ENCODE measurements around the gene CYTH3.
A peak's percentile ranks its signal among the peaks of the same experiment; 100 is the strongest.
"Not testable (repeated sequence)": the region's sequence is repeated elsewhere in the genome, so short reads cannot be mapped to it uniquely, and the experiment has no call there.

The CYTH3 gene

DNA sequence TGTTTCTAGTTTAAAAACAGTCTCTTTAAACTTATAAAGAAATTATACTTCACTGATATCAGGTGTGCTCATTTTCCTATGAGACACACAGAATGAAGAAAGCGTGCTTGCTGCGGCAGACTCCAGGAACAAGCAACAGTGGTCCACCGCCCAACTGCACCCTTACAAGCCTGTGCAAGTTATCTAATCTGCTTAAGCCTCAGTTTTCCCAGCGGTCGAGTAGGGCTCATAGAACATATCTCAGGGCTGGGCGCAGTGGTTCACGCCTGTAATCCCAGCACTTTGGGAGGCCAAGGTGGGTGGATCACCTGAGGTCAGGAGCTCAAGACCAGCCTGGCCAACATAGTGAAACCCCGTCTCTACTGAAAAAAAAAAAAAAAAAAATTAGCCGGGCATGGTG is 43.1 kb downstream of the CYTH3 start:
- DNase-seq (ENCODE audit: low read depth in 2 of 2): not testable (repeated sequence)

DNA sequence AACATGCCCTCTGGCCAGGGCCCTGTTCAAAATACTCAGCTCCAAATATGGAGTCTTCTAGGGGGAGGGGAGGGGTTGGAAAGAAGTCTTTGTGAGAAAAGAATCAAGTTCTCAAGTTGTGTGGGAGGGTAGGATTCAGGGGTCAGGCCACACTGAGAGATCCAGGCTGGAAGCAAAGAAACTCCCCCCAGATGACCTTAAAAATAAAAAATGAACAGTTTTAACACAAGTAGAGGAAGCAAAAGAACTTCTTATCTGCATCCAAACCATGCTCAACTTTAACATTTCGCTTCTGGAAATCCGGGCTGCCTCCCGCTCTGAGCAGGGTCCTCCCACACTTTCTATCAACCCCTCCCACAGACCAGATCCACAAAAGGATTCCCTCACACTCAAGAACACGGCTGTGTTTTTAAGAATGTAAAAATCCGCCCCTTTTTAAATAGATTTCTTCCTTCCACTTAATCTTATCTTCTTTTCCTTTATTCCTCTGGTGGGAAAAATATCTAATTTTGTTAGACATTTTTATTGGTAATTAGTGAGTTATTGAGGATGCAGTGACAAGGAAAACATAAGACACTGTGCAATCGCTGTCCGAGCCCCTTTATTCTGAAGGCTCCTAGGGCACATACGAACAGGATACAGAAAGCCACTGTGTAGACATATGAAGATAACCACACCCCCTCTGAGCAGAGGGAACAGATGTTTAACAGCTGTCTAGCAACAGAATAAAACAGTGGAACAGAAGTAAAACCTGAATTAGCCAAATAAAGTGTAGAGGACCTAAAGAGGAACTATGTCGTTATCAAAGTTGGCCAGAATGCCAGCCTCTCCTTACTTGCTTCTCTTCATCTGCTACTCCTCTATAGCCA is 43.8 kb downstream of the CYTH3 start:
- no peak for DNase-seq (ENCODE audit: low read depth in 2 of 2)

DNA sequence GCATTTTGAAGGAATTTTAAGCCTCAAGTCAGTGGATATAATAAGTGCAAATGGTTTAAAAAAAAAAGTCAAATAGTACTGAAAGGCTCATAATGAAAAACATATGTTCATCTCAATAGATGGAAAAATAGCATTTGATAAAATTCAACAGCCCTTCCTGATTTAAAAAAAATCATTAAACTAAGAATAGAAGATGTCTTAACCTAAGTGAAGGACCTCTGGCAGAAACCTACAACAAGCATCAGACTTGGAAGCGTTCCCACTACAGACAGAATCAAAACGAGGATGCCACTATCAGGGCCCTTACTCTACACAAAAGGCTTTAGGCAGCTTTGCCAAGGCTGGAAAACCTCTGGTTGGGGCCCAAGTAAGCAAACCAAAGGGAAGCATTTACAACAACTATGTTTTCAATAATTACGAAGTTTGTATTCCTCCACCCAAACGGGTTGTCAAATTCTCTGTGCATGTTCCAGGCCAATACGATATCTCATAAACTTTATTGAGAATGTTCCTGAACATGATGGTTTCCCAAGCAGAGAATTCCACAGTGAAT is 45.1 kb downstream of the CYTH3 start:
- no peak for DNase-seq (ENCODE audit: low read depth in 2 of 2)

DNA sequence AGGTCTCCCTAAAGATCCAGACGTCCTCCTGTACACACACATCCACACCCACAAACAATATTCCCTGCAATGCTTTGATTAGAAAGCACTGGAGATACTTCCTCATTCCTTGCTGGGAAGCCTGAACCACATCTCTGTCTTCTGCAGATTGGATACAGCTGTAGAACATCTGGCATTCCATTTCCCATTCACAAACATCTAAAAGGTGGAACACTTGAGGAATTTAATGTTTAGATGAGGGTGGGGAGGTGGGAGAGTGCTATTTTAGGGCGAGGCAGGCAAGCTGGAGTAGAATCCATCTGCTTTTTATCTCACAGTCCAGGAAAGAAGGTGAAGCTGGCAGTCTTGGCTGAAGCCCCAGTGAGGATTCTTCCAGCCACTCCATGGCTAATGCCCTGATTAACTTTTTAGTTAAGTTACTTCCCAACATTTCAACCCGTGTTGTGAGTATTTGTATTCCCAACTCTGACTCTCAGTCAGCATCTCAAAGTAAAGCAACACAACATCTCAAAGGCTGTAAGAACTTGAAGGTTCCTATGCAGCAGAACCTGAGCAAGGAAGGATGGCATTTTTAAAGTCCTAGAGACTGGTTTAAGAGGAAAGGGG is 46.1 kb downstream of the CYTH3 start:
- DNase-seq (ENCODE audit: low read depth in 2 of 2): no peak

DNA sequence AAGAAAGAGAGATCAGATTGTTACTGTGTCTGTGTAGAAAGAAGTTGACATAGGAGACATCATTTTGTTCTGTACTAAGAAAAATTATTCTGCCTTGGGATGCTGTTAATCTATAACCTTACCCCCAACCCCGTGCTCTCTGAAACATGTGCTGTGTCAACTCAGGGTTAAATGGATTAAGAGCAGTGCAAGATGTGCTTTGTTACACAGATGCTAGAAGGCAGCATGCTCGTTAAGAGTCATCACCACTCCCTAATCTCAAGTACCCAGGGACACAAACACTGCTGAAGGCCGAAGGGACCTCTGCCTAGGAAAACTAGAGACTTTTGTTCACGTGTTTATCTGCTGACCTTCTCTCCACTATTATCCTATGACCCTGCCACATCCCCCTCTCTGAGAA is 49.0 kb downstream of the CYTH3 start:
- DNase-seq (ENCODE audit: low read depth in 2 of 2): not testable (repeated sequence)

DNA sequence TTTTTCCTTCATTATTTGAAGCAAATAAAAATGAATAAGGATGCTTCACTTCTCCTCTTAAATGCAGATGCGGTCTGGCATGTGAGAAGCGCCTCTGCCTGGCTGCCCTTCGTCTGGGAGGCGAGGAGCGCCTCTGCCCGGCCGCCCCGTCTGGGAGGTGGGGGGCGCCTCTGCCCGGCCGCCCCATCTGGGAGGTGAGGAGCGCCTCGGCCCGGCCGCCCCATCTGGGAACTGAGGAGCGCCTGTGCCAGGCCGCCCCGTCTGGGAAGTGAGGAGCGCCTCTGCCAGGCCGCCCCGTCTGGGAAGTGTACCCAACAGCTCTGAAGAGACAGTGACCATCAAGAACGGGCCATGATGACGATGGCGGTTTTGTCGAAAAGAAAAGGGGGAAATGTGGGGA is 49.4 kb downstream of the CYTH3 start:
- not testable (repeated sequence) for DNase-seq (ENCODE audit: low read depth in 2 of 2)

DNA sequence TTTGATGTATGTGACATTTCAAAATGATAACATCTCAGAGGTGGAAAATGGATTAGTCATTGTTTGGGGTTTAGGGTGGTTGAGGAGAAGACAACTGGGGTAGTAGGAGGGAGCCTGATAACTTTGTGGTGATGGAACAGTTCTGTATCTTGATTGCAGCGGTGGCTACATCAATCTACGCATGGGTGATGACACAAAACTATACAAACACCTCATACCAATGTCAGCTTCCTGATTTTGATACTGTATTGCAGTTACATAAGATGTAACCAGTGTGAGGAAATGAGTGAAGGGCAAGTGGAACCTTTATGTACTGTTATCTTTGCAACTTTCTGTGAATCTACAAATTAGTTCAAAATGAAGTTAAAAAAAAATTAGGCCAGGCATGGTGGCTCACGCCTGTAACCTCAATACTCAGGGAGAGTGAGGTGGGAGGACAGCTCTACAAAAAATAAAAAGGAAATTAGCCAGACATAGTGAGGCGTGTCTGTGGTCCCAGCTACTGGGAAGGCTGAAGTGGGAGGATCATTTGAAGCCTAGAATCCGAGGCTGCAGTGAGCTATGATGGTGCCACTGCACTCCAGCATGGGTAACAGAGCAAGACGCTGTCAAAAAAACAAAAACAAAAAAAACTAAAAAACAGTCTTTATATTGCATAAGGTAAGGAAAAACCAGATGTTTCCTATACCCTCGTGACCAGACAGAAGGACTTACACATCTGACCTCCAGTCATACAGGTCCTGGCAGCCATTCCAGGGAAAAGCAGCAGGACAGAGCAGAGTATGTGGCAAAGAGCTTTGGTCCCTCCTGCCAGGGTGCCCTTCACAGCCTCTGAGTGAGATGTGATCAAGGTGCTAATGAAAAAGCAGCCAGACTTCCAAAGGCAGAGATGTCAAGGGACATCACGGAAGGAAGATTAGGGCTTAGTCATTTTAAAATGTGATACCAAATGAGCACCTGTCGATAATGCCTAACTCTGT is 50.8 kb downstream of the CYTH3 start:
- DNase-seq (ENCODE audit: low read depth in 2 of 2): peak in 1 of 2 donors; percentile 25

DNA sequence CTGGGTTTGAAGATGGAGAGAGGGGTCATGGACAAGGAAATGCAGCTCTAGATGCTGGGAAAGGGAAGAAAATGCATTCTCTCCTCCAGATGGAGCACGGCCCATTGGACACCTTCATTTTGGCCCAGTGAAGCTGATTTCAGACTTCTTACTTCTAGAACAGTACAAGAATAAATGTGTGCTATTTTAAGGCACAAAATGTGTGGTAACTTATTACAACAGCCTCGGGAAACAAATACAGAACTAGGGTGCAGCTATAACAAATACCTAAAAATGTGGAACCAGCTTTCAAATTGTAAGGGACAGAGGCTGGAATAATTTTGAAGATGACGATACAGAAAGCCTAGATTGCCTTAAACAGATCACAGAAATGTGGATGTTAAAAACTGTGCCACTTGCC is 54.1 kb downstream of the CYTH3 start:
- no peak for DNase-seq (ENCODE audit: low read depth in 2 of 2)

DNA sequence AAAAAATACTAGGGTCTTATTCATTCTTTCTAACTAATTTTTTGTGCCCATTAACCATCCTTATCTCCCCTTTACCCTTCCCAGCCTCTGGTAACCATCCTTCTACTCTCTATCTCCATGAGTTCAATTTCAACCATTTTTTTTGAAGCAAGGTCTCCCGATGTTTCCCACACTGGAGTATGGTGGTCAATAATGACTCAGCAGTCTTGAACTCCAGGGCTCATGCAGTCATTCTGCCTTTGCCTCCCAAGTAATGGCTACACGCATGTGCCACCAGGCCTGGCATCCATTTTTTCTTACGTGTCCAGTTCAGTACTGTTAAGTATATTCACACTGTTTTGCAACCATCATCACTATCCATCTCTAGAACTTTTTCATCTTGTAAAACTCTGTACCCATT is 60.4 kb downstream of the CYTH3 start:
- DNase-seq (ENCODE audit: low read depth in 2 of 2): no peak

DNA sequence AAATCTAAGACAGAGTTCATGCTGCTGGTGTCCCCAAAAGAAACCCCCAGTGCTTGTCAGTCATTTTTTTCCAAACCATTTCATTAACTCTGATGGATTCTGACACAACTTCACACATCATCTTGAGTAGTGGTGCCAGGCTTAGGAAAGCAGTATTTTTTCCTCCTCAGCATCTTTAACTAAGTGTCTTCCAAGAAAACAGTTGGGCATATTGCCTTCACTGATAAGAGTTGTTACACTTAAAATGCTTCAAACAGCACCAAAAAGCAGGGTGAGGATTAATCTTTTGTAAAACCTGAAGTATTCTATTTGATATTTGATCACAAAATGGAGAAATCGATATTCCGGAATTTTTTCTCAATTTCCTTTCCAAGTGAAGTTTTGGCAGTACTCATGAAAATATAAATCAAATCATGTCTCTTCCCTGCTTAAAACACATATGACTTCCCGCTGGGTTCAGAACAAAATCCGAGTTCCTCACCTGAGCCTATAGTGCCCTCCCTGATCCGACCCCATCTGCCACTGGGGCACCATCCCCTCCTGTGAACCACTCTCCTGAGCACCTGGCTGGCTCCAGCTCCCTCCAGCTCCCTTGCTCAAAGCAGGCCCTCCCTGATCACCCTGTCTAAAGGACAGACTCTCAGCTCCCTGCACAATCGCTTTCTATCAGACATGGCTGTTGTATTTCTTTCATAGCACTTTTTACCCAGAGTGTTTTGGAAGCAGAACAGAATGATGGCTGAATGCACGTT is 61.6 kb downstream of the CYTH3 start:
- no peak for DNase-seq (ENCODE audit: low read depth in 2 of 2)

DNA sequence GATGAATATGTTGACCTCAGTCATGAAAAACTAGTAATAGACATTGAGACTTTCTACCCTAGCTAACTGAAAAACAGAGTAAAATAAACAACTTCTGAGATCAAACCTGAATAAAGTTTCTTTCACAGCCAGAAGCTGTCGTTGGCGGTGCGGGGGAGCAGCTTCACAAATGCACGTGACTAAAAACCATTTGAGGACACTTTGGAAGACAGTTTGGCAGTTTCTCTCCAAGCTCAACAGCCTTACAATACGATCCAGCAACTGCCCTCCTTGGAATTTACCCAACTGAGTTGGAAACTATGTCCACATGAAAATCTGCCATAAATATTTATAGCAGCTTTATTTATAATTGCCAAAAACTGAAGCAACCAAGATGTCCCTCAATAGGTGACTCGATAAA is 63.1 kb downstream of the CYTH3 start:
- no peak for DNase-seq (ENCODE audit: low read depth in 2 of 2)

DNA sequence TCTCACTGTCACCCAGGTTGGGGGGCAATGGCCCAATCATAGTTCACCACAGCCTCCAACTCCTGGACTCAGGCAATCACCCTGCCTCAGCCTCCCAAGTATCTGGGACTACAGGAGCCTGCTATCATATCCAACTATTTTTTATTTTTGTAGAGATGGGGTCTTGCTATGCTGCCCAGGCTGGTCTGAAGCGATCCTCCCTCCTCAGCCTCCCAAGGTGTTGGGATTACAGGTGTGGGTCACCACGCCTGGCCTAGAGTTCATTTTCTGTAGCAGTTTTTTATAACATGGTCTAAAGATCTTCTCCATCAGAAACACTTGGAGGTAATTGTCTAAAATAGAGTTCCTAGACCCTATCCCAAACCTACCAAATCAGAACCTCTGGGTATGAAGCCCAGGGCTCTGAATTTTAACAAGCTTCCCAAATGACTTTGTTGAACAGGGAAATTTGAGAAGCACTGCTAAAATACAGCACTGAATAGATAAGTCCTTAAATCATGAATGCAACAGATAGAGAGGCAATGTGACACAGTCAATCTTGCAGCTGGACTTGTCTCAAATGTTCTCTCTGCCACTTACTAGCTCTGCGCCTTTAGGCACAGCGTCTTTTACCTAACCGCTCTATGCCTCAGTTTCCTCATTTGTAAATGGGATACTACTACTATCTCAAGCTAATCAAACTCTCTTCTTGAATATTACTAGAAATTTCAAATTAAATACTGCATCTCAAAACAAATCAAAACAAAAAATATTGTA is 63.7 kb downstream of the CYTH3 start:
- no peak for DNase-seq (ENCODE audit: low read depth in 2 of 2)

DNA sequence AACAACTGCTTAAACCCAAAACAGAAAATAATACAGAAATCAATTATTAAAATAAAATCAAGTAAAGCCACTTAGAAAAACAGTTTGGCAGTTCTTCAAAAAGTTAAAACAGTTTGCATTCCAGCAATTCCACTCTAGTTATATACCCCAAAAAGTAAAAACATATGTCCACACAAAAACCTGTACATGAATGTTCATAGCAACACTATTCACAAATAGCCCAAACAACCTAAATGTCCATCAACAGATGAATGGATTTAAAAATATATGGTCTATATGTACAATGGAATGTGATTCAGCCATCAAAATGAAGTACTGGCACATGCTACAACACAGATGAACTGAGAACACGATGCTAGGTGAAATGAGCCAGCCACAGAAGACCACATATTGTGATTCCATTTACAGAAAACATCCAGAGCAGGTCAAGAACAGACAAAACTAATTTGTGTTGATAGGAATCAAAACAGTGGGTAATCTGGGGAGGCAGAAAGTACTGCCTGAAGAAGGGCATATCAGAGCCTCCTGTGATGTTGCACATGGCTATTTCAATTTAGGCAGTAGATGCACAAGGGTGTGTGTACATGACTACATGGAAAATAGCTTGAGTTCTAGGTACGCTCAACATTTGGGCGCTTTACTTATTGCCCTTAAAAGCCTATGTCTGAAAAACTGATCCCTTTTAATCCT is 66.3 kb downstream of the CYTH3 start:
- DNase-seq (ENCODE audit: low read depth in 2 of 2): no peak

DNA sequence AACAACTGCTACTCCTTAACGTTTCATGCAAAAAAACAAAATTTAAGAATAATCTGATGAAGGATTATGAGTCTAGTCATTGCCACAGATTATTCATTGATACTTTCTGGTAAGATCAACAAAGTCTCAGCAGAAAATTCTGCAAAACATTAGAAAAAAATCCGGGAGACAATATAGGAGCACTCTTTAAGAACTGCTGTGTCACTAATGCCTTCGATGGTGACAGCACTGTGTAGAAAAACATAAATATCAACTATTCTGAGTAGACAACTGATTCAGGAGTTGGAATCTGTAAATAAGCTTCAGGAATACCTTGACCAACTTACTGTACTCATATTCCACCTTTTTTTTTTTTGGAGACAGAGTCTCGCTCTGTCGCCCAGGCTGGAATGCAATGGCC is 69.0 kb downstream of the CYTH3 start:
- no peak for DNase-seq (ENCODE audit: low read depth in 2 of 2)

DNA sequence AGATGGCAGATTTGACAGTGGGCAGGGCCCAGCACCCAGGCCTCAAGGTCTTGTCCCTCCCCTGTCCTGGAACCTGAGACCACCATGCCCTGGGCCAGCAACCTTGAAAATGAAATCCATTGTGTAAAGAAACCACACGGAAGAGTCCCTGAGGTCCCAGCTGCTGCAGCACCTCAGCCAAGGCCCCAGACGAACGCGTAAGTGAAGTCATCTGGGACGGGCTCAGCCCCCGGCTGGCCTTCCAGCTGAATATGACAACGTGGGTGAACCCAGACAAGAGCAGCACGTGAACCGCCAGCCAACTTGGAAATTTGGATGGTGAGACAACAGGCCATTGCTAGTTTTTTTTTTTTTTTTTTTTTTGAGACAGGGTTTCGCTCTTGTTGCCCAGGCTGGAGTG is 70.3 kb downstream of the CYTH3 start:
- DNase-seq (ENCODE audit: low read depth in 2 of 2): no peak

DNA sequence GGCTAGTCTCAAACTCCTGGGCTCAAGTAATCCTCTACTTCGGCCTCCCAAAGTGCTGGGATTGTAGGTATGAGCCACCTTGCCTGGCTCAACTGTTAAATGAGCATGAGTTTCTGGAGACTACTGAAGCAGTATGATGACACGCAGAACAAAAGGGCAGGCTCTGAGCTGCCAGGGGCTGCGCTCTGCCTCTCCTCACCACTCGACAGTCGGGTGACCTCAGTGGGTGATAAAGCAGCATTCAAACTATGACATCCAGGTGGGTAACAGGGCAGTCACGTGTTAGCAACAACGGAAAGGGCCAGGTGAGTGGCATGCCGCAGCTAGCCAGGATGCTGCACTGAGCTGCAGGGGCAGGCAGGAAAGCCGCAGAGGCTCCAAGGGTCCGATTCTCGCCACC is 71.5 kb downstream of the CYTH3 start:
- DNase-seq (ENCODE audit: low read depth in 2 of 2): no peak

DNA sequence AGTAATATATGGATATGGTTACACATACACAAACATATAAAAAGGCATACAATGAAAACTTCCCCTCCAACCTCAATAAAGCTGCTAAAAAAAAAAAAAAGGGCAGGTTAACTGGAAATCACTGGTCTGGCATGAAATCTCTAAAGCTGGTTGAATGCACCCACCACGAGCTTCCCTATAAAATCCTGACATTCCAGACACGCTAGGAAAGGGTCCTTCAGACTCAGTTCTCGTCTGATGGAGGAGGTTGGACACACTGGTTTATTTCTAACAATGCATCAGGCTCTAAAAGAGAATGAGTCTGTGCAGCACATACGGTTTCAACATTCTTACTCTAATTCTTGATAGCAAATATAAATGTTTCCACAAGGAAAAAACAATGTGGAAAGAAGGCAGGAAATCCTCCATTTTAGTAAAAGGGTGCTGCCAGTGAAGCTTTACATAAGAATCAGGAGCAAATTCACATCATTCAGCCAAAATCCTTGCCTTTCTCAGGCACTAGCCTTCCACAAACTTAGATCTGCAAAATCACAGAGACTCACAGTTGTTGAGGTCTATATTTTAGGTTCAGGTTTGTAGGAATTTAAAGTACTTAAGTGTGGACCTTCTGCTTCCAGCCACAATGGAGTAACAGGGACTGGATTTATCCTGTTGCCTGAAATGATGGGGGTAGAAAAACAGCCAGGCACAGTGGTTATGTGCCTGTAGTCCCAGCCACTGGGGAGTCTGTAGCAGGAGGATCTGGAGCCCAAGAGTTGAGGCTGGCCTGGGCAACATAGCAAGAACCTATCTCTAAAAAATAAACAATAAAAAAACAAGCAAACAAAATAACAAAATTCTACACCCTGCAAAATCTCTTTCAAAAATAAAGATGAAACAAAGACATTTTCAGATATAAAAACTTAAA is 73.5 kb downstream of the CYTH3 start:
- no peak for DNase-seq (ENCODE audit: low read depth in 2 of 2)

DNA sequence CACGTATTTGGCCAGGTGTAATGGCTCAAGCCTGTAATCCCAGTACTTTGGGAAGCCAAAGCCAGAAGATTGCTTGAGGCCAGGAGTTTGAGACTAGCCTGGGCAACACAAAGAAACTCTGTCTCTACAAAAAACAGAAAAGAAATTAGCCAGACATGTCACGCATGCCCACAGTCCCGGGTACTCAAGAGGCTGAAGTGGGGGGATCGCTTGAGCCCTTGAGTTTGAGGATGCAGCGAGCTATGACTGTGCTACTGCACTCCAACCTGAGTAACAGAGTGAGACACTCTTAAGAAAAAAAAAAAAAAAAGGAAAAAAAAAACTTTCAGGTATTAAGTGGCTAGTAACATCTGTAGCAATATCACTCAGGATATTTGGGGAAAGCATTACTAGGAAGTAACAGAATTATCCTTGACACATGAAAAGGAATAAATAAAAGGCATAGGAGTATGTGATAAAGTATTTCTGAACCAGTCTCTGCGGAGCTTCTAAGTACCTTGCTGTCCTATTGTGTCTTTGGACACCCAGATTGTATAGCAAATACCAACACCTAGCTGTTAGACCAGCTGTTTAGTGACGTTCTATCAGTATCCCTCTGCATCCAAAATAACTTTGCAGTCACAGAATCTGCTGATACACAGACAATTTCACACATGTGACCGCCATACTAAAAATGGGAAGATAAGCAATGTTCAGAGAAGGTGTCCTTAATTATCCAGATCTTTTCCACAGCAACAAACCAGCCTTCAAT is 74.4 kb downstream of the CYTH3 start:
- DNase-seq (ENCODE audit: low read depth in 2 of 2): no peak

All from stimulated activated CD4-positive, alpha-beta T cell treated with anti-CD3 and anti-CD28 coated beads, Interleukin-1b, Interleukin-23, amount 100 ng/mL, for 4 hours (primary cell).